Activated naive CD4-positive, alpha-beta T cell treated with anti-CD3 and anti-CD28 coated beads, Interleukin-2, amount 50 U/mL, for 72 hours (primary cell): ENCODE measurements around the gene ARHGAP27. TPM values are rescaled to one million over a fixed set of nuclear protein-coding genes. Genes with fewer than 3 reads are reported as not detected.
A peak's percentile ranks its signal among the peaks of the same experiment; 100 is the strongest.

Source experiments
- ATAC-seq, 2 donors: fragments of 150-1000 bp; cut with Tn5 transposase; 2 replicates each; pipeline ENCODE4 v1.10.0; 2021; ENCODE audit warnings: mild to moderate bottlenecking in 2 of 2, moderate library complexity in 2 of 2
- DNase-seq, 2 donors: peaks; one replicate each; pipeline ENCODE4 v3.0.0; 2021 to 2022; ENCODE audit warnings: low spot score in 2 of 2
- H3K27ac Mint-ChIP-seq, 2 donors: one replicate each; pipeline ENCODE4 v1.8.0; 2022; ENCODE audit warnings: mild to moderate bottlenecking in 2 of 2, mixed read lengths in 2 of 2
- H3K36me3 Mint-ChIP-seq, 2 donors: one replicate each; pipeline ENCODE4 v1.8.0; 2022; ENCODE audit warnings: mixed read lengths in 2 of 2
- H3K9me3 Mint-ChIP-seq, 2 donors: one replicate each; pipeline ENCODE4 v1.8.0; 2022; ENCODE audit warnings: mixed read lengths in 2 of 2
- total RNA-seq, 2 donors: library from RNA; stranded (reverse); gene quantifications; one replicate each; pipeline ENCODE4 v1.2.3, GENCODE V29; 2022

ARHGAP27 gene
- total RNA-seq, 2 donors from 2014 or later = 49.7 to 55.1 TPM

DNA sequence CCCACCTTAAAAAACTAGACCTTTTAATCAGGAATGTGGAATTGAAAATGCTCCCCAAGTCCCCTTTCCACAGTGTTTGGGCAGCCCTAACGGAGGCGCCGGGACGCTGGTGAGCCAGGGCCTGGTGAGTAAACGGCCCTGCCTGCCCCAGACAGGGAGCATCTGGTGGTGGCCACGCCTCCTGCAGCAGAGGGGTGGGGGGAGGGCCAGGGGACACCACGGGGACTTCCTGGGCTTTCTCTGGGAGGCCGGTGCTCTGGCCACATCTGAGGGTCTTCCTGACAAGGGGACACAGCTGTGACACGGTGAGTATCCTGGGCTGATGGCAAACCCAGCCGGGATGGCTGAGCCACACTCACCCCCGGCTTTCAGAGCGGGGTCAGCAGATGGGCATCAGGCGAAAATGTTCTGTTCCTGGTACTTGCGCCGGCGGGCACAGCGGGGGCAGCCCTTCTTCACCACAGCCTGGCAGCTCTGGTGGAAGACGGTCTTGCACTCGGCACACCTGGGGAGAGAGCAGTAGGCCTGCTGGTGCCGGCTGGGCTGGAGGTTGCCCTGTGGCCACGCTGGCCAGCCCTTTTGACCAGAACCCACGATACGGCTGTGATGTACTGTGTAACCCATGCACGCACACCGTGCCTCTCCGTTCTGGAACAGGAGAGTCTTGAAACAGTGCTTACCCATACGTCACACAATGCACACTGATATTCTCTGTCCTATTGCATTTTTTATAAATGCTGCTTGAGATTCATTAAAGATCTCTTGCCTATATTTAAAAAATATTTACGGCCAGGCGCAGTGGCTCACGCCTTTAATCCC, 5.0 kb upstream of the ARHGAP27 start:
- DNase-seq = no peak
- no peaks in the 10 kb centered on the region for H3K36me3 Mint-ChIP-seq
- no peak overlapping the region for H3K27ac Mint-ChIP-seq
- H3K9me3 Mint-ChIP-seq = no peaks in the 10 kb centered on the region
- no peak for ATAC-seq

DNA sequence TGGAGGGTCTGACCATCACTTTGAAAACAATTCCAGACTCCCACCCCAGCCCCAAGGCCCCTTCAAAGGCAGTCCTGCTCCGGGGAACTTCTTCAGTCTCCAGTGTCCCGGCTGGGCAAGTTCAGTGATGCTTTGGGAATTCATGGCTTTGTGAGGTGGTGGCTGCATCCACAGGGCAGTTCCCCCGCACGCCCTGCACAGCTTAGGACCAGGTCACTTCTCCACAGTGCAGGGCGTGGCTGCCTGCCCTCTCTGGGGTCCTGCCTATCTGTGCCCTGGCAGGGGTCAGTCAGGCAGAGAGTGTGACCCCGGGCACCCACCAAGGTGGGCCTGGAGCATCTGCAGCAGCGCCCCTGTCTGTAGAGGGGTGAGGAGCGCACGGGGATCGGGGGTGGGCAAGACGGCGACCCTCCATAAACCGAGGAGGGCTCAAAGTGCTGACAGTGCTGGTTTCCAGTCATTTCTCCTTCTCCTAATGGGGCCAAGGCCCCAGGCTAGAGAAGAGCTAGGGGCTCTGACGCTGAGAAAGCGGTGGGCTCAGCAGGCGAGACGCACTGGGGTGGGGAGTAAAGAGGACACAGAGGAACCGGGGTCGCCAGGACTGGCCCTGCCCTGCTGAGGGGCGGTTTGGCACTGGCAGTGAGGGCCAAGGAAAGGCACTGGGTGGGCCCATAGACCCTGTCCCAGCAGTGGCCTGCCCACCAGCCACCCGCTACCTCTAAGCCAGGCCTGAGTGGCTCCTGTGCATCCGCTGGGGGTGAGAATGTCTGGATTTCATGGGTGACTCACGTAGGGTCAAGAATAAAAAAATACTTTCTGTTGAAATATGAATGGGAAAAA, 4.2 kb upstream of the ARHGAP27 start:
- no peak for DNase-seq
- no peaks in the 10 kb centered on the region for H3K36me3 Mint-ChIP-seq

DNA sequence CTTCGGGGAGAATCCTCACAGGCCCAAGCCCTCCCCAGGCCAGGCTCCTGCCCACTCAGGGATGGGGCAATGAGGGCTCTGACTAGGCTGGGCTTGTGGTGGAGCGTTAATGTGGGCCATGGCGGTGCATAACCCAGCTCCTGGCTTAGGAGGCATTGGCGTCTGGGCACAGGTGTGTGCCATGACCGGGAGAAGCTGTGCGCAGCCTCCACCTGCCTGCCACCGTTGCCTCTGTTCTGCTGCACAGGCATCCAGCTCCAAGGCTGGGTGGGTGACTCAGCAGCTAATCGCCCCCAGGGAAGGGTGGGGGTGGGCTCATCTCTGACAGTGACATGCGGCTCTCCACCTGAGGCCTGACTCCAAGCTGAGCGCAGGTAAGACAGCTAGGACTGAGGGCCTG, 3.5 kb upstream of the ARHGAP27 start:
- ATAC-seq (no peak), DNase-seq (no peak)
- Mint-ChIP-seq H3K27ac (no peak overlapping the region), H3K9me3 (no peaks in the 10 kb centered on the region), H3K36me3 (no peaks in the 10 kb centered on the region)

More for the DNA sequence above, 4.2 kb upstream of the ARHGAP27 start:
- Mint-ChIP-seq H3K9me3 (no peaks in the 10 kb centered on the region), H3K27ac (no peak overlapping the region)
- ATAC-seq = no peak

DNA sequence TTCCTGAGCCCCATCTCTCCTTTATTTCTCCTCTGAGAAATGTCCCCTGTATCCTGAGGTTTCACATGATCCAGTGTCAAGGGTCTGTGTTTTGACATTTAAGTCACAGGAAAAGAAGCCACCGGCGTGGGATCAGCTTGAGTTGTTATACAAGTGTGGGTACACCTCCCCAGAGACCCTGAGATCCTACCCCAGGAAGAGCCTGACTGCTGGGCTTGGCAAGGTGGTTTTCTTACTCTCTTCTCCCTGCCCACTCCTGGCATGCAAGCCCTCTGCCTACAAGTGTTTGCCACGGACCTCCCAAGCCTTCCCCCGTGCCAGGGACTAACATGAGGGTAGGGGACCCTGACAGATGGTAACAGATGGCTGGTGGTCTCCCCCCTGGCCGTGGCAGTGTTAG, 2.8 kb upstream of the ARHGAP27 start:
- H3K36me3 Mint-ChIP-seq = no peaks in the 10 kb centered on the region

DNA sequence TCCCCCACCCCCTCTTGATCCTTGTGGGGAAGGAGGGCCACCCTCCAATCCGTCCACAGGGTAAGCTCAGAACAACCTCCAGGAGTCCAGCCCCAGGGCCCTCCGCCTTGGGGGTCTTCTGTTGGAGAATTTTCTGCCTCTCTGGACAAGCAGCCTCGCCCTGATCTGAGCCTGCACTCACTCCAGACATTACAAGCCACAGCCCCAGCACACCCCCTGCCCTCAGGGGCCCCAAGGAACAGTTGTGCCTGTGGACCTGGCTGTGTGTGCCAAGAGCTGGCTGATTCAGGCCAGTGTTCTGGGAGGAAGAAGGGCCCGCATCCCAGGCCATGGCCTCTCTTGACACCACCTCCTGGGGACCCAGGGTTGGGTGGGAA, 477 bp upstream of the ARHGAP27 start:
- no peaks in the 10 kb centered on the region for H3K9me3 Mint-ChIP-seq
- ATAC-seq = no peak
- H3K36me3 Mint-ChIP-seq = no peaks in the 10 kb centered on the region
- DNase-seq = no peak
- no peak overlapping the region for H3K27ac Mint-ChIP-seq

More for the DNA sequence above, 2.8 kb upstream of the ARHGAP27 start:
- no peak overlapping the region for H3K27ac Mint-ChIP-seq
- DNase-seq (no peak), ATAC-seq (no peak)
- H3K9me3 Mint-ChIP-seq = no peaks in the 10 kb centered on the region

DNA sequence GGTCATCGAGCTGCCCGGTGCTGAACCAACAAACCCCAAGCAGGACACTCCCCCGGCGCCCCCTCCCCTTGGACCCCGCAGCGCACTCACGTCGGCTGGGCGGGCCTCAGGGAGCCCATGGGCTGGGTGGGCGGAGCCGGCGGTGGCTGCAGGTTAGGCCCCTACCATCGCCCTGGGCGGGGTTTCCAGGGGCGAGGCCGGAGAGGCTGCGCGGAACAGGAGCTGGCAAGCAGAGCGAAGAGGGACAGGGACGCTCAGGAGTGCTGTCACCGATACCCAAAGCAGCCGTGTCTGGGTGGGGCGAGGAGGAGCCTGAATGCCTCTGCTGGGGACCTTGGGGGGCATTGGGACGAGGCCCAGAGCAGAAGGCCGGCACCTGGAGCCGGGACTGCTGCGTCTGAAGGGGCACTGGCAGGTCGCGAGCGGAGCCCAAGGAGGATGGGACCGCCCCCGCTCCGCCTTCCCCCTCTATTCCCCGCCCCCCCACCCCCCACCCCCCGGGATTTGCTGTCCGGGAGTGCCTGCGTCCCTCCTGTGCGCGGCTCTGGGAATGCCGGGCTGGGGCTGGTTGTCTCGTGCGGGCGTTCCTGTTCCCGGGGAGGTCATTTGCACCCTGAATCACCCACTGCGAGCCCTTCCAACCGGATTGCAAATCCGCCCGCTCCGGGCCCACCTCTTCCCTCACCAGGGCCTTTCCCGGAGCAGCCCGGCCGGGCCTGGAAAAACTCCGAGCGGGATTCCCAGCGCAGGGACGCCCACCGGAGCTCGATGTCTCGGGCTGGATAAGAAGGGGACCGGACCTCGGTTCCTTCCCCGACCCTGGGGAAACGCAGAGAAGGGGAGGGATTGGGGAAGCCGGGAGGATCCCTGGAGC, 902 bp downstream of the ARHGAP27 start:
- ATAC-seq = peak; percentile 78 to 82

DNA sequence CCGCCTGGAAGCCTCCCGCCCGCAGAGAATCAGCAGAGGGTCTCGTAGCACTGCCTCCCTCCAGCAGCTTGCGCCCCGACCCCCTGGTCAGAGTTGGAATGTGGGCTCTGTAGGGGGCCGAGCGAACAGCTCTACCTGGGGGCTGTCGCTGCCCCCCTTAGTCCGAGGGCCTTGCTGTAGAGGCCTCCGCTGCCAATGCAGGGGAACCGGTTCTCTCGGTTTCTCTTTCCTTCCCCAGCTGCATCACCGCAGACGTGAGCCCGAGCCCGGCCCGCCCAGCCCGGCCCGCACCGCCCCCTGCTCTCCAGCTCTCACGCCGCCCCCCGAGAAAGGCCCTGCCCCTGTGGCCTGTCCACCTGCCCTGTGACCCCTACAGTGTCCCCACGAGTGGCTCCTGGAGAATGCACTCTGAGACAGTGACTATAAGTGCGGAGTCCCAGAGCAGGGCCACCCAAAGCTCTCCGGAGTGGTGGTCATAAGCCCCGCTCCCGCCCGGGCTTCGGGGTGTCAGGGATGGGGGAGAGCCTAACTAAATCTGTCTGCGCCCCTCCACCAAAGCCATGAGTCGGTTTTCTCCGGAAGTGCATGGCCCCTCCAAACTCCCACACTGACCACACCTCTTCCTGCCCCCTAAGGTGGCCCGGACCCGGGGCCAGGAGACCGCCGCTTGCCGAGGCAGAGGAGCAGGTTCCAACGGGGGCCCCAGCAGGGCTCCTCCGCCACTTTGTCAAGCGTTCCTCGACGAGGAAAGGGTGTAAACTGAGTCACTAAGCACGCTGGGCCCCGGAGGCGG, 1.7 kb downstream of the ARHGAP27 start:
- no peak for DNase-seq
- no peaks in the 10 kb centered on the region for H3K9me3 Mint-ChIP-seq
- ATAC-seq = peak; percentile 35 to 48
- no peaks in the 10 kb centered on the region for H3K36me3 Mint-ChIP-seq
- H3K27ac Mint-ChIP-seq = peak overlapping the region; percentile 44 to 69

More for the DNA sequence above, 902 bp downstream of the ARHGAP27 start:
- Mint-ChIP-seq H3K27ac (peak overlapping the region in 1 of 2 donors; percentile 69), H3K36me3 (no peaks in the 10 kb centered on the region), H3K9me3 (no peaks in the 10 kb centered on the region)
- peak; percentile 75 to 82 for DNase-seq

DNA sequence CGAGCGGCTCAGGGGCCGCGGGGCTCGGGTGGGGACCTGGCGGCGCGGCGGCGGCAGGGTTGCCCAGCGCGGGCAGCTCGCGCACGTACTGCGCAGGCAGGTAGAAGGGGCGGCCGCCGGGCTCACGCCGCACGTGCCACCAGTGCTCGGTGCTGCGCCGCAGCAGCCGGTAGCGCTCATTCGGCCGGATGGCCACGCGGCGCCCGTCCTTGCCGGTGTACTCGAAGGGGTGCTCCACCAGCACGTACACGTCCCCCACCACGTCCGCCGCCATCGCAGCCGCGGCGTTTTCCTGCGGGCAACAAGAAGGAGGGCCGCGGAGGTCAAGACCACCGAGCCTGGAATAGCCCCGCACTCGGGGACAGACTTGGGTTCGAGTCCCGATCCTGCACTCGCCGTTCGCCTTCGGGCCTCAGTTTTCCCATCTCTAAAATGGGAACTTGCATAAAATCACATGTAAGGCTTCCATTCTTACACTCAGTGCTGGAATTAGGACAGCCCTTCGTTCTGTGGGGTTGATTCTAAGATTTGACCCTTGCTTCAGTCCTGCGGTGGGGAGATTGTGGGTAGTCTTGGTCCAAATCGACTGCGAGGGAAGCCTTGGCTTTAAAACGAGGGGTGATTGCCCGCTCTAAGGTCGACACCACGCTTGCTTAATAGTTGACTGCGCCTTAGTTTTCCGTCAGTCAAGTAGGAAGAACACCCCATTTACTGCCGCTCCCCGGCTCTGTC, 2.5 kb downstream of the ARHGAP27 start:
- Mint-ChIP-seq H3K27ac (no peak overlapping the region), H3K9me3 (no peaks in the 10 kb centered on the region), H3K36me3 (no peaks in the 10 kb centered on the region)
- ATAC-seq (no peak), DNase-seq (no peak)

DNA sequence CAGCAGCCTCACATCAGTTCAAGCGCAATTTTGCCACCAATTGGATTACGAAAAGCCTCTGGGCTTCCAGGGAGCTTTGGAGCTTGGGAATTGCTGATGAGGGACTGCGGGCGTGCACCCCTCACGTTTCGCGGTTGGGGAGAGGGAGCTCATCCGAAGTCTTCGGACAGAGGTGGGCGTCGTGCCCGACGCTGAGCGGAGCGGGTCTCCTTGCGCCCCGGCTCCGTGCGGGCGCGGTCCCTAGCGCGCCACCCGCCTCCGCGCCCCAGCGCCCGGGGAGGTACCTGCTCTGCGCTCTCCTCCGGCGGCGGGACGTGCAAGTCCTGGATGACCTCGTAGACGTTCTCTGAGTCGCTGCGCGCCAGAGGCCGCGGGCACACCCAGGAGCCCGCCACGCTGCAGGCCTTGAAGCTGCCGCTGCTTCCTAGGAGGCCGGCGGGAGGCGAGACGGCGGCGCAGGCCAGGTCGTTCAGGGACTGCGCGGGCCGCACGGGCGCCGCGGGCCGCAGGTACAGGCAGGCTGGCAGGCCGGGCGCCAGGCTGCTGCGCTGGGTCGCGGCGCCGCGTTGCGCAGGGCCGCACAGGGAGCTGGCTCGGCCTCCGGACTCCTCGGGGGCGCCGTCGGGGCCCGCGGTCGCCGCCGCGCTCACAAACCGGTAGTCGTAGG, 3.2 kb downstream of the ARHGAP27 start:
- no peak for DNase-seq
- Mint-ChIP-seq H3K9me3 (no peaks in the 10 kb centered on the region), H3K36me3 (no peaks in the 10 kb centered on the region), H3K27ac (no peak overlapping the region)
- no peak for ATAC-seq

DNA sequence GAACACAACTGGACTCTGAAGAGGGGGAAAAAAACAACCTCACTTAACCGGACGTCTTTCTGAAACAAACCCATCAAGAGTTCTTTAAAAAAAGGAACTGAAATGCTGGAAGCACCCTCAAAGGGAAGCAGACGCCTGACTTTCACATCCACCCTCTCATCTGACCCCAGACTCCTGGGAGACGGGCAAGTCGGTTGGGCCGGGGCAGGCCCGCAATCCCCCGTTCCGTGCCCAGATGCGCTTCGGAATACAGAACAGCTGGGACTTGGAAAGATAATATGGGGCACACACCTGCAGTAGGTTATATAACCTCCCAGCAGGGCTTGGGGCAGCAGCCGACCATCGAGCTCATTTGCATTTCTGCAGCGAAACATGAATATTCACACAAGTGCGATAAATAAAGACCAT, 3.7 kb downstream of the ARHGAP27 start:
- no peak overlapping the region for H3K27ac Mint-ChIP-seq

DNA sequence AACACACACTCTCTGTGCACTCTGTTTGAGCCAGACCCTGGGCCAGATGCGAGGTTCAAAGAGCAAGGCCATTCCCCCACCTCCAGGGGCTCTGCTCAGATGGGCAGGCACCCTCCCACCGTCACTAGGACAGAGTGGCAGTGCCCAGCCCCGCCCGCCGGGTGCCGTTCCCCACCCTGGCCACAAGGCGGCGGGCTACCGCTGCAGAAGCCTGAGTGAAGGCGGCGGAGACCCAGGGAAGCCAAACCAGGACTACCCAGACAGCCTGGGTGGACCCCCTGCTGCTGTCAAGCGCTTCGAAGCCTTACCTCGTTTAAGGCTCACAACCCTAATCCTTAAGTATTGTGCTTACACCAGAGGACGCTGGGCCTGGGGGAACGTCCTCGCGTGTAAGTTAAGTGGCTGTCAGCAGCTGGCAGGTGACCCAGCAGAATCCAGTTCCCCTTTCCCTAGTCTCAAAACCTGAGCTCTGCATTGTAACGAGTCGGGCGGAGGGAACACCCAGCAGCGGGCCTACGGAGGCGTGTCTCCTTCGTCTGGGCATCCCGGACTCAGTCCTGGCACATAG, 4.5 kb downstream of the ARHGAP27 start:
- no peaks in the 10 kb centered on the region for H3K9me3 Mint-ChIP-seq
- no peak overlapping the region for H3K27ac Mint-ChIP-seq
- H3K36me3 Mint-ChIP-seq = no peaks in the 10 kb centered on the region
- ATAC-seq = peak; percentile 77 to 80
- DNase-seq = peak; percentile 84 to 97

More for the DNA sequence above, 3.7 kb downstream of the ARHGAP27 start:
- no peaks in the 10 kb centered on the region for H3K36me3 Mint-ChIP-seq
- no peaks in the 10 kb centered on the region for H3K9me3 Mint-ChIP-seq
- ATAC-seq (no peak), DNase-seq (no peak)

DNA sequence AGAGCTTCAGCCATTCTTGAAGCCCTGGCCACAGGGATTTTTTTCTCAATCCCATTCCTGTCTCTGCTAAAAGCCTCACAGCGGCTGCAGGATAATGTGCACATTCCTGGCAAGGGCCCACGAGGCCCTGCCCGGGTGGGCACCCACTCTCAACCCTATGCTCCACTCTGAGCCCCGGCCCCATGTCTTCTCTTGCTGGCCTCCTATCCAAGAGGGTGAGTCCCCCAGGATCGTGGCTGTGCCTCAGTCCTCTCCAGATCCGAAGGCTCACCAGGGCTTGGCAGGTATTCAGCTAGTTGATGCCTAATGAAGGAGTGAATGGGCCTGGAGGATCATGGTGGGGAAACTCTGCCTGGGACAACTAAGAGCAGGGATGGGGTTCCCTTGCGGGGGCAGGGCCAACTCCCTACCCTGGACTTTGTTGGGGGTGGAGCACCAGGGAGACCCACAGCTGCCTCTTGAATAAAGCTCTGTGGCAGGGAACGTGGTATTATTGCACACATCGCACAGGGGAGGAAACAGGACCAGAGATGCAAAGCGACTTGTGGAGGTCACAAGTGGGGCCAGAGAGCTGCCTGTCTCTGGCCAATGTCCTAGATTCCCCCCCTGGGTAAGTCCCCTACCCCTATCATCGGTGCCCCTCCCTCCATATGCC, 5.4 kb downstream of the ARHGAP27 start:
- no peak for ATAC-seq
- Mint-ChIP-seq H3K36me3 (no peaks in the 10 kb centered on the region), H3K27ac (no peak overlapping the region)

DNA sequence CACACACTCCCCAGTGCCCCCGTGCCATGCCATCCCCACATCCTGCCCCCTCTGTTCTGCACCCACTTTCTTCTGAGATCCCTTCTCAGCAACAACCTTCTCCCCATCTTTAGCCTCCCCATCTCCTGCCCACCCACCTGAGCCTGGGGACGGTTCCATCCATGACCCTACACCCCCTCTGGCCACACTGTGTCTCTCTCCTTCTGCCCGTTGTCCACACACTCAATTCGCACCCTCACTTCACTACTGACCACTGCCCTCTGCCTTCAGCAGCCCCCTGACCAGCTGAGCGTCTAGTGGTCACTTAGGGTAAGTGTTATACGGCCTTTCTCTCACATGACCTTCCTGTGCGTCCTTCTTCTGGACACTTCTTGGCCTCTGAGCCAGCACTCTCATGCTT, 6.1 kb downstream of the ARHGAP27 start:
- no peak for DNase-seq
- Mint-ChIP-seq H3K36me3 (no peaks in the 10 kb centered on the region), H3K27ac (peak overlapping the region in 1 of 2 donors; percentile 32), H3K9me3 (no peaks in the 10 kb centered on the region)
- no peak for ATAC-seq

More for the DNA sequence above, 5.4 kb downstream of the ARHGAP27 start:
- no peak for DNase-seq
- no peaks in the 10 kb centered on the region for H3K9me3 Mint-ChIP-seq

DNA sequence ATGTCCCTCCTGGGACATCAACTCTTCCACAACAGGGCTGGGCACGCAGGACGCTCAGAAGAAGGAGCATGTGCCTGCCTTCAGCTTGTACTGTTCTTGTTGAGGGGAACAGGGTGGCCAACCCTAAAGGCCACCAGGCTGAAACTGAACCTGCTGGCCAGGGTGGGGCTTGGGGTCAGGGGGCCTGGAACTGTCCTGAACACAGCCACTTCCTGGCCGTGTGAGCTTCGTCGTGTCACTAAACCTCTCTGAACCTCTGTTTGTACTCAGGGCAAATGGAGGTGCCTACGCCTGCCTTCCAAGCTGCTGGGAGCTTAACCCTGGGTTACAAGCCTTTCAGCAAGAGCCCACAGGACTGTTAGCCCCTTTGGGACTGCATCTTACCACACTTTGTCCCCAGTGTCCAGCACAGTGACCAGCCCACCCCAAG, 6.7 kb downstream of the ARHGAP27 start:
- no peaks in the 10 kb centered on the region for H3K36me3 Mint-ChIP-seq
- ATAC-seq = no peak
- H3K27ac Mint-ChIP-seq = no peak overlapping the region
- no peaks in the 10 kb centered on the region for H3K9me3 Mint-ChIP-seq
- no peak for DNase-seq
